ENCODE results near the gene HOGA1.

DNA sequence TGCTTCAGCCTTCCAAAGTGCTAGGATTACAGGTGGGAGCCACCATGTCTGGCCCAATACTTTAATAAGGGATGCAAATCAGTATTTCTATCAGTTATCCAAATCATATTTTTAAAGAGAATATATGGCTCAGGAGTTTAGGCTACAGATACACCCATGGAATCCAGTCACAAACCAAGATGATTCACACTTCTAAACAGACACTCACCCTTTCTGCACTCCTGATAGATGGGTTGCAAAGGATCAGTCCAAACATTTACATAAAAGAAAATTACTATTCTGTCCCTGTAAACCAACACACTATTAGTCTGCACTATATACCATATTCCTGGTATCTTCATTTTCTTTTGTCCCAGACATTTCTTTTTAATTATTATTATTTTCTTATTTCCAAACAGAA is 46.9 kb downstream of the HOGA1 start:
- TF ChIP-seq, protein P1, sequence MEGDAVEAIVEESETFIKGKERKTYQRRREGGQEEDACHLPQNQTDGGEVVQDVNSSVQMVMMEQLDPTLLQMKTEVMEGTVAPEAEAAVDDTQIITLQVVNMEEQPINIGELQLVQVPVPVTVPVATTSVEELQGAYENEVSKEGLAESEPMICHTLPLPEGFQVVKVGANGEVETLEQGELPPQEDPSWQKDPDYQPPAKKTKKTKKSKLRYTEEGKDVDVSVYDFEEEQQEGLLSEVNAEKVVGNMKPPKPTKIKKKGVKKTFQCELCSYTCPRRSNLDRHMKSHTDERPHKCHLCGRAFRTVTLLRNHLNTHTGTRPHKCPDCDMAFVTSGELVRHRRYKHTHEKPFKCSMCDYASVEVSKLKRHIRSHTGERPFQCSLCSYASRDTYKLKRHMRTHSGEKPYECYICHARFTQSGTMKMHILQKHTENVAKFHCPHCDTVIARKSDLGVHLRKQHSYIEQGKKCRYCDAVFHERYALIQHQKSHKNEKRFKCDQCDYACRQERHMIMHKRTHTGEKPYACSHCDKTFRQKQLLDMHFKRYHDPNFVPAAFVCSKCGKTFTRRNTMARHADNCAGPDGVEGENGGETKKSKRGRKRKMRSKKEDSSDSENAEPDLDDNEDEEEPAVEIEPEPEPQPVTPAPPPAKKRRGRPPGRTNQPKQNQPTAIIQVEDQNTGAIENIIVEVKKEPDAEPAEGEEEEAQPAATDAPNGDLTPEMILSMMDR (IDR thresholded peaks at IDR 0.05; ENCODE audit: low read depth, low read length, missing input control), result no peak
- TF ChIP-seq TAF1 (conservative IDR thresholded peaks at IDR 0.05), result no peak
- no peak for TF ChIP-seq RAD21 (IDR thresholded peaks at IDR 0.05)
- TF ChIP-seq, protein P2, sequence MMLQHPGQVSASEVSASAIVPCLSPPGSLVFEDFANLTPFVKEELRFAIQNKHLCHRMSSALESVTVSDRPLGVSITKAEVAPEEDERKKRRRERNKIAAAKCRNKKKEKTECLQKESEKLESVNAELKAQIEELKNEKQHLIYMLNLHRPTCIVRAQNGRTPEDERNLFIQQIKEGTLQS (IDR thresholded peaks at IDR 0.05), result no peak
- no peak for TF ChIP-seq YY1 (IDR thresholded peaks at IDR 0.05)
- TF ChIP-seq, protein P3, sequence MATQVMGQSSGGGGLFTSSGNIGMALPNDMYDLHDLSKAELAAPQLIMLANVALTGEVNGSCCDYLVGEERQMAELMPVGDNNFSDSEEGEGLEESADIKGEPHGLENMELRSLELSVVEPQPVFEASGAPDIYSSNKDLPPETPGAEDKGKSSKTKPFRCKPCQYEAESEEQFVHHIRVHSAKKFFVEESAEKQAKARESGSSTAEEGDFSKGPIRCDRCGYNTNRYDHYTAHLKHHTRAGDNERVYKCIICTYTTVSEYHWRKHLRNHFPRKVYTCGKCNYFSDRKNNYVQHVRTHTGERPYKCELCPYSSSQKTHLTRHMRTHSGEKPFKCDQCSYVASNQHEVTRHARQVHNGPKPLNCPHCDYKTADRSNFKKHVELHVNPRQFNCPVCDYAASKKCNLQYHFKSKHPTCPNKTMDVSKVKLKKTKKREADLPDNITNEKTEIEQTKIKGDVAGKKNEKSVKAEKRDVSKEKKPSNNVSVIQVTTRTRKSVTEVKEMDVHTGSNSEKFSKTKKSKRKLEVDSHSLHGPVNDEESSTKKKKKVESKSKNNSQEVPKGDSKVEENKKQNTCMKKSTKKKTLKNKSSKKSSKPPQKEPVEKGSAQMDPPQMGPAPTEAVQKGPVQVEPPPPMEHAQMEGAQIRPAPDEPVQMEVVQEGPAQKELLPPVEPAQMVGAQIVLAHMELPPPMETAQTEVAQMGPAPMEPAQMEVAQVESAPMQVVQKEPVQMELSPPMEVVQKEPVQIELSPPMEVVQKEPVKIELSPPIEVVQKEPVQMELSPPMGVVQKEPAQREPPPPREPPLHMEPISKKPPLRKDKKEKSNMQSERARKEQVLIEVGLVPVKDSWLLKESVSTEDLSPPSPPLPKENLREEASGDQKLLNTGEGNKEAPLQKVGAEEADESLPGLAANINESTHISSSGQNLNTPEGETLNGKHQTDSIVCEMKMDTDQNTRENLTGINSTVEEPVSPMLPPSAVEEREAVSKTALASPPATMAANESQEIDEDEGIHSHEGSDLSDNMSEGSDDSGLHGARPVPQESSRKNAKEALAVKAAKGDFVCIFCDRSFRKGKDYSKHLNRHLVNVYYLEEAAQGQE (IDR thresholded peaks at IDR 0.05), result no peak
- no peak for TF ChIP-seq FOXA2 (IDR thresholded peaks at IDR 0.05)

Data from liver (tissue), 3 donors.